HCT116 (cell line): ENCODE results near the gene FCN1. TPM values are rescaled to one million over a fixed set of nuclear protein-coding genes. Genes with fewer than 3 reads are reported as not detected.

Experiments used
- ATAC-seq: fragments of 200-7000 bp; cut with Tn5 transposase; 2 replicates; pipeline ENCODE4 v1.9.1; 2020; ENCODE audit warnings: mild to moderate bottlenecking, moderate library complexity
- BruUV-seq: library from RNA; stranded (reverse); fragments of 400-500 nt; replicated peaks from 2 replicates; lab custom pipeline; 2021; lab: Mats Ljungman, UMichigan
- CTCF ChIA-PET: fragments of 300-600 bp; sonication (Branson Sonifier 250); formaldehyde crosslinking; loops from one replicate; lab custom pipeline; 2021; ENCODE audit warnings: antibody characterized with exemption; lab: Charles Lee
- POLR2A ChIA-PET: fragments of 300-600, 350-600 bp; sonication (Branson Sonifier 250); formaldehyde crosslinking; loops from one replicate; lab custom pipeline; 2021; ENCODE audit warnings: antibody characterized with exemption; lab: Charles Lee
- RAD21 ChIA-PET, 2 experiments: fragments of 300-600 bp; sonication (Branson Sonifier 250); formaldehyde crosslinking; loops; one replicate each; lab custom pipeline; 2023; ENCODE audit warnings: low total read pairs in 2 of 2; ENCODE audit not compliant: uncharacterized antibody in 2 of 2, unreplicated experiment in 2 of 2, low non-redundant PET in 1 of 2; lab: Charles Lee
- DNase-seq: peaks from one replicate; pipeline ENCODE4 v3.0.0-alpha.2; 2010; ENCODE audit warnings: low read depth, low spot score
- H2AFZ ChIP-seq: fragments of 200-600 bp; shearing (Covaris generic), sonication (generic); 2 replicates; pipeline ENCODE4 v1.6.1; 2017; ENCODE audit warnings: low read depth, mixed run types, mixed read lengths, antibody characterized with exemption, low read length; ENCODE audit not compliant: poor library complexity, severe bottlenecking
- H3K27ac ChIP-seq: 2 replicates; pipeline ENCODE4 v1.5.1; 2012; ENCODE audit warnings: low read depth, low read length
- H3K27me3 ChIP-seq: fragments of 200-600 bp; sonication (generic); 2 replicates; pipeline ENCODE4 v1.6.1; 2016; ENCODE audit warnings: mixed run types, low read length, mixed read lengths; ENCODE audit not compliant: insufficient read depth
- H3K36me3 ChIP-seq, 2 experiments: fragments of 200-500 bp in 1 of 2; fragments of 200-600 bp in 1 of 2; sonication (Bioruptor generic) in 1 of 2; sonication (generic) in 1 of 2; 2 replicates each; pipeline versions ENCODE4 v1.5.1 to v1.6.1; 2014 to 2016; ENCODE audit warnings: low read length in 2 of 2, inconsistent platforms in 1 of 2, mixed read lengths in 1 of 2, mixed run types in 1 of 2; ENCODE audit not compliant: insufficient read depth in 2 of 2, control insufficient read depth in 1 of 2
- H3K4me1 ChIP-seq, 2 experiments: fragments of 200-600 bp in 1 of 2; sonication (generic) in 1 of 2; 2 replicates each; pipeline versions ENCODE4 v1.5.1 to v1.6.1; 2012 to 2017; ENCODE audit warnings: low read length in 2 of 2, inconsistent platforms in 1 of 2, mild to moderate bottlenecking in 1 of 2, mixed read lengths in 1 of 2, mixed run types in 1 of 2, moderate library complexity in 1 of 2; ENCODE audit not compliant: insufficient read depth in 2 of 2, control insufficient read depth in 1 of 2
- H3K4me2 ChIP-seq: fragments of 200-600 bp; sonication (generic); 2 replicates; pipeline ENCODE4 v1.6.1; 2017; ENCODE audit warnings: mixed run types, low read length, mixed read lengths
- H3K4me3 ChIP-seq, 2 experiments: fragments of 200-600 bp in 1 of 2; sonication (generic) in 1 of 2; replicated peaks in 1 of 2; 2 replicates each; pipeline ENCODE4 v1.5.1; 2011 to 2016; ENCODE audit warnings: low read length in 2 of 2, control low read depth in 1 of 2, low read depth in 1 of 2, mild to moderate bottlenecking in 1 of 2, mixed read lengths in 1 of 2, mixed run types in 1 of 2
- H3K79me2 ChIP-seq: fragments of 200-600 bp; sonication (generic); 2 replicates; pipeline ENCODE4 v1.6.1; 2017; ENCODE audit warnings: mild to moderate bottlenecking, mixed run types, low read length, moderate library complexity, mixed read lengths; ENCODE audit not compliant: insufficient read depth
- H3K9ac ChIP-seq: fragments of 200-600 bp; sonication (generic); 2 replicates; pipeline ENCODE4 v1.6.1; 2016; ENCODE audit warnings: low read length, mixed read lengths
- H3K9me2 ChIP-seq: fragments of 200-600 bp; sonication (generic), shearing (Covaris generic); 2 replicates; pipeline ENCODE4 v1.6.1; 2017; ENCODE audit warnings: mixed run types, mild to moderate bottlenecking, moderate library complexity; ENCODE audit not compliant: insufficient read depth
- H3K9me3 ChIP-seq, 2 experiments: fragments of 200-500 bp in 1 of 2; fragments of 200-600 bp in 1 of 2; sonication (Bioruptor generic) in 1 of 2; sonication (generic) in 1 of 2; 2 replicates each; pipeline ENCODE4 v1.6.1; 2014 to 2017; ENCODE audit warnings: low read length in 2 of 2, mixed read lengths in 2 of 2, inconsistent platforms in 1 of 2, low read depth in 1 of 2, mild to moderate bottlenecking in 1 of 2, mixed run types in 1 of 2, moderate library complexity in 1 of 2; ENCODE audit not compliant: control insufficient read depth in 1 of 2, insufficient read depth in 1 of 2
- H4K20me1 ChIP-seq: fragments of 200-600 bp; sonication (generic), shearing (Covaris generic); 2 replicates; pipeline ENCODE4 v1.6.1; 2017; ENCODE audit warnings: mixed run types, mild to moderate bottlenecking, moderate library complexity; ENCODE audit not compliant: insufficient read depth
- CTCF ChIP-seq, 3 experiments: fragments of 200-600 bp in 1 of 3; sonication (generic) in 1 of 3; IDR thresholded peaks in 2 of 3; conservative IDR thresholded peaks in 1 of 3; 2 replicates each; pipeline ENCODE4 v1.5.1; 2012 to 2017; ENCODE audit warnings: low read depth in 2 of 3, low read length in 2 of 3, antibody characterized with exemption in 1 of 3, borderline replicate concordance in 1 of 3, control low read depth in 1 of 3, mild to moderate bottlenecking in 1 of 3, mixed read lengths in 1 of 3, mixed run types in 1 of 3, moderate library complexity in 1 of 3; ENCODE audit not compliant: insufficient read depth in 1 of 3
- EZH2 ChIP-seq: fragments of 200-600 bp; sonication (generic); IDR thresholded peaks from 2 replicates; pipeline ENCODE4 v1.6.1; 2017; ENCODE audit warnings: antibody characterized with exemption, mixed run types
- FOSL1 ChIP-seq: IDR thresholded peaks from 2 replicates; pipeline ENCODE4 v1.6.1; 2012; ENCODE audit warnings: low read depth
- POLR2AphosphoS5 ChIP-seq: IDR thresholded peaks from 2 replicates; pipeline ENCODE4 v1.6.1; 2011; ENCODE audit warnings: mild to moderate bottlenecking, low read depth, low read length, moderate library complexity
- RAD21 ChIP-seq: IDR thresholded peaks from 2 replicates; pipeline ENCODE4 v1.6.1; 2012; ENCODE audit warnings: low read depth, mild to moderate bottlenecking
- SP1 ChIP-seq: IDR thresholded peaks from 2 replicates; pipeline ENCODE4 v1.6.1; 2012; ENCODE audit warnings: low read depth
- YY1 ChIP-seq: IDR thresholded peaks from 2 replicates; pipeline ENCODE4 v1.6.1; 2011; ENCODE audit warnings: low read length, low read depth, moderate library complexity, mild to moderate bottlenecking; ENCODE audit not compliant: insufficient replicate concordance; ENCODE audit errors: extremely low read depth
- intact Hi-C: fragments of 100-400 bp; cut with micrococcal nuclease; formaldehyde crosslinking; loops from 2 replicates; pipeline ENCODE4 v1.10.0; 2022
- total RNA-seq: library from RNA; stranded (reverse); gene quantifications from one replicate; pipeline ENCODE4 v1.2.1, GENCODE V29; 2021; ENCODE audit not compliant: unreplicated experiment

FCN1 gene
- total RNA-seq, 1 experiment from 2014 or later: not detected

DNA sequence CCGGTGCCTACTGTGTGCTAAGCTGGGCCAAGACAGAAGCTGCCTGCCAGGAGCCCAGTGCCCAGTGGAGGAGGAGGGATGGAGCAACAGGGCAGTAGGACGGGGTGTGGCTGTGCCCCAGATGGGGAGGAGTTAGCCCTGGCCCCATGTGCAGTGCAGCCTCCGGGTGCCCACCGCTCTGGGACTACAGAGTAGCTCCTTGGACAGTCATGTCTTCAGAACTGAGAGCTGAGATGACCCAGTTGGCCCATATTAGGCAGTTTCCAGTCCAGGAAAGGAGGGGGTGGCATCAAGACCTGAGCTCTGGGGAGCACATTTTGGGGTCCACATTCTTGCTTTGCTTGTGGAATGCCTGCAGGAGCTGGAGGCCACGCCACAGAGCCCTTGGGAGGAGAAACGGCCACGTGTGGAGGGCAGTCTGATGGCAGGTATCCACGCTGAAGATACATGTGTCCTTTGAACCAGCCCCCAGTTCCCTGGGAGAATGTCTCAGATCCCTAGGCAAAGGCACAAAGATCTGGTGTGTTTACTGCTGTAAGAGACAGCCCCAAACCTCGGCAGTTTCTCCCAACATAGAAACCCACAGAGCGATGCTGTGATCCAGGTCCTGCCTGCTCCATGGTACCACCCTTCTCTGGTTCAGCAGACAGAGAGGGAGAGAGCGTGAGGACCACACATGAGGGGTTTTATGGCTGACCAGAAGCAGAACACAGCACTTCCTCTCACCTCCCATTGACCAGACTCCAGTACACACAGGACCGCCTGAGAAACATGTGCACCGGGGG is 46.8 kb upstream of the FCN1 start:
- Histone ChIP-seq H3K9me2 (no peaks in the 10 kb centered on the region), H3K4me1 (peaks cover 5 to 10% of the 10 kb centered on the region in 2 experiments), H3K9ac (no peak overlapping the region), H3K27ac (no peak overlapping the region), H3K9me3 (no peaks in the 10 kb centered on the region), H3K27me3 (peaks cover 13% of the 10 kb centered on the region), H4K20me1 (no peaks in the 10 kb centered on the region), H3K36me3 (no peaks in the 10 kb centered on the region), H3K4me2 (no peak overlapping the region), H3K4me3 (no peak overlapping the region), H3K79me2 (no peaks in the 10 kb centered on the region), H2AFZ (no peak overlapping the region)
- CTCF ChIA-PET: no interaction called here
- intact Hi-C loops: no loop called here
- TF ChIP-seq POLR2AphosphoS5 (no peak), EZH2 (no peak), YY1 (no peak), FOSL1 (no peak), CTCF (IDR thresholded peaks at IDR 0.05 in 2 of 3, conservative IDR thresholded peaks at IDR 0.05 in 1 of 3; ENCODE audit: borderline replicate concordance in 1 of 3, insufficient read depth in 1 of 3, low read depth in 2 of 3, low read length in 2 of 3) (no peak), RAD21 (no peak)
- BruUV-seq: no TSS peak
- no peak for ATAC-seq
- RAD21 ChIA-PET: no interaction called here
- POLR2A ChIA-PET: no interaction called here
- no peak for DNase-seq

GRCh38 chr9:134963546-134963945 is 45.8 kb upstream of the FCN1 start:
- ATAC-seq (no peak), DNase-seq (no peak)
- no TSS peak for BruUV-seq
- ChIA-PET CTCF (no interaction called here), POLR2A (no interaction called here), RAD21 (no interaction called here)
- Histone ChIP-seq H3K9me3 (0 out of 4 replicates have a peak, but pooled peaks cover 0 to under 1% of the 10 kb centered on the region in 2 experiments), H2AFZ (no peak overlapping the region), H4K20me1 (no peaks in the 10 kb centered on the region), H3K9ac (no peak overlapping the region), H3K9me2 (no peaks in the 10 kb centered on the region), H3K27me3 (peaks cover 6% of the 10 kb centered on the region), H3K79me2 (no peaks in the 10 kb centered on the region), H3K4me1 (peaks cover 5 to 10% of the 10 kb centered on the region in 2 experiments), H3K36me3 (no peaks in the 10 kb centered on the region), H3K4me2 (no peak overlapping the region), H3K27ac (no peak overlapping the region), H3K4me3 (no peak overlapping the region)
- intact Hi-C loops: no loop called here
- TF ChIP-seq SP1: no peak
